Spleen (tissue), 7 donors: ENCODE data around the gene CENPO.

Experiments used
- POLR2AphosphoS5 ChIP-seq, 3 donors: sonication (generic); formaldehyde crosslinking; IDR thresholded peaks; one replicate each; pipeline ENCODE4 v1.5.1; 2017; ENCODE audit warnings: antibody characterized with exemption in 3 of 3
- TF ChIP-seq, protein P1 (sequence below), 11 experiments: fragments of 200-600 bp in 7 of 11; fragments of 450-650 bp in 4 of 11; sonication (generic) in 4 of 11; IDR thresholded peaks in 8 of 11; conservative IDR thresholded peaks in 3 of 11; 1 replicate in 7 of 11; 2 replicates in 4 of 11; pipeline versions ENCODE4 v1.4.0 to v1.8.0; 2016 to 2021; ENCODE audit warnings: antibody characterized with exemption in 11 of 11, inconsistent platforms in 4 of 11, mild to moderate bottlenecking in 1 of 11
- donor health status: DM: no; HTN: no; CAD: no; lungs with moderate emphysema.
- donor health status: DM: no; HTN: no; CAD: no.
- donor health status: DM: no; HTN: no; CAD: no.

DNA sequence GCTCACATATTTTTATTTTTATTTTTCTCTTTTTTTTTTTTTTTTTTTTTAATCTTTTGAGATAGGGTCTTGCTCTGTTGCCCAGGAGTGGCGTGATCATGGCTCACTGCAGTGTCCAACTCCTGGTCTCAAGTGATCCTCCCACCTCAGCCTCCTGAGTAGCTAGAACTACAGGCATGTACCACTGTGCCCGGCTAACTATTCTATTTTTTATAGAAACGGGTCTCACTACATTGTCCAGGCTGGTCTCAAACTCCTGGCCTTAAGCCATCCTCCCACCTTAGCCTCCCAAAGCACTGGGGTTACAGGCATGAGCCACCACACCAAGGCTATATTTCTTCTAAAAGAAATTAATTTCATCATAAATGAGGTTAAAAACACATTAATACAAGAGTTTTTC, 45.9 kb upstream of the CENPO start:
- TF ChIP-seq, protein P1, sequence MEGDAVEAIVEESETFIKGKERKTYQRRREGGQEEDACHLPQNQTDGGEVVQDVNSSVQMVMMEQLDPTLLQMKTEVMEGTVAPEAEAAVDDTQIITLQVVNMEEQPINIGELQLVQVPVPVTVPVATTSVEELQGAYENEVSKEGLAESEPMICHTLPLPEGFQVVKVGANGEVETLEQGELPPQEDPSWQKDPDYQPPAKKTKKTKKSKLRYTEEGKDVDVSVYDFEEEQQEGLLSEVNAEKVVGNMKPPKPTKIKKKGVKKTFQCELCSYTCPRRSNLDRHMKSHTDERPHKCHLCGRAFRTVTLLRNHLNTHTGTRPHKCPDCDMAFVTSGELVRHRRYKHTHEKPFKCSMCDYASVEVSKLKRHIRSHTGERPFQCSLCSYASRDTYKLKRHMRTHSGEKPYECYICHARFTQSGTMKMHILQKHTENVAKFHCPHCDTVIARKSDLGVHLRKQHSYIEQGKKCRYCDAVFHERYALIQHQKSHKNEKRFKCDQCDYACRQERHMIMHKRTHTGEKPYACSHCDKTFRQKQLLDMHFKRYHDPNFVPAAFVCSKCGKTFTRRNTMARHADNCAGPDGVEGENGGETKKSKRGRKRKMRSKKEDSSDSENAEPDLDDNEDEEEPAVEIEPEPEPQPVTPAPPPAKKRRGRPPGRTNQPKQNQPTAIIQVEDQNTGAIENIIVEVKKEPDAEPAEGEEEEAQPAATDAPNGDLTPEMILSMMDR (IDR thresholded peaks at IDR 0.05 in 8 of 11, conservative IDR thresholded peaks at IDR 0.05 in 3 of 11): no peak
- no peak for TF ChIP-seq POLR2AphosphoS5 (IDR thresholded peaks at IDR 0.05)
